Measurements from ENCODE around the gene PCBP3.

Gene PCBP3

GRCh38 chr21:45931397-45931969 is 288.0 kb downstream of the PCBP3 start:
- DNase-seq (ENCODE audit: low spot score): no peak

GRCh38 chr21:45932922-45933502 is 289.5 kb downstream of the PCBP3 start:
- DNase-seq (ENCODE audit: low spot score): no peak

GRCh38 chr21:45934085-45934484 is 290.6 kb downstream of the PCBP3 start:
- DNase-seq (ENCODE audit: low spot score): no peak

GRCh38 chr21:45934554-45934953 is 291.0 kb downstream of the PCBP3 start:
- DNase-seq (ENCODE audit: low spot score): no peak

GRCh38 chr21:45935628-45936027 is 292.1 kb downstream of the PCBP3 start:
- DNase-seq (ENCODE audit: low spot score): no peak

- DNase-seq (ENCODE audit: low spot score): no peak
Measured at GRCh38 chr21:45937721-45938452, 294.4 kb downstream of the PCBP3 start.

- DNase-seq (ENCODE audit: low spot score): no peak
Measured at GRCh38 chr21:45938453-45938755, 294.9 kb downstream of the PCBP3 start.

- no peak for DNase-seq (ENCODE audit: low spot score)
Measured at GRCh38 chr21:45938811-45939520, 295.4 kb downstream of the PCBP3 start.

- no peak for DNase-seq (ENCODE audit: low spot score)
Measured at GRCh38 chr21:45939521-45940045, 296.1 kb downstream of the PCBP3 start.

- no peak for DNase-seq (ENCODE audit: low spot score)
Measured at GRCh38 chr21:45940091-45940490, 296.6 kb downstream of the PCBP3 start.

- no peak for DNase-seq (ENCODE audit: low spot score)
Measured at GRCh38 chr21:45940621-45941337, 297.3 kb downstream of the PCBP3 start.

GRCh38 chr21:45941338-45941710 is 297.8 kb downstream of the PCBP3 start:
- DNase-seq (ENCODE audit: low spot score): no peak

- DNase-seq (ENCODE audit: low spot score): no peak
Measured at GRCh38 chr21:45941717-45942546, 298.4 kb downstream of the PCBP3 start.

GRCh38 chr21:45942755-45943629 is 299.5 kb downstream of the PCBP3 start:
- no peak for DNase-seq (ENCODE audit: low spot score)

- DNase-seq (ENCODE audit: low spot score): no peak
Measured at GRCh38 chr21:45943630-45944540, 300.4 kb downstream of the PCBP3 start.

GRCh38 chr21:45944601-45945000 is 301.1 kb downstream of the PCBP3 start:
- DNase-seq (ENCODE audit: low spot score): no peak

- DNase-seq (ENCODE audit: low spot score): no peak
Measured at GRCh38 chr21:45945066-45945867, 301.7 kb downstream of the PCBP3 start.

GRCh38 chr21:45945868-45946210 is 302.3 kb downstream of the PCBP3 start:
- no peak for DNase-seq (ENCODE audit: low spot score)

GRCh38 chr21:45947296-45947695 is 303.8 kb downstream of the PCBP3 start:
- DNase-seq (ENCODE audit: low spot score): no peak

Data from hepatic stellate cell (primary cell).